Stimulated activated CD8-positive, alpha-beta memory T cell treated with anti-CD3 and anti-CD28 coated beads, Interleukin-7, amount 100 ng/mL, for 48 hours (primary cell): Measurements from ENCODE around the gene SLC1A6.
"Not testable (repeated sequence)": the region's sequence is repeated elsewhere in the genome, so short reads cannot be mapped to it uniquely, and the experiment has no call there.

Experiments used
- DNase-seq, 2 donors: peaks; one replicate each; pipeline ENCODE4 v3.0.0-alpha.2; 2020; ENCODE audit warnings: low read depth in 1 of 2; ENCODE audit errors: extremely low read depth in 1 of 2

The SLC1A6 gene

GRCh38 chr19:14979476-14980255 lies at the start of gene SLC1A6:
SLC1A6 (minus strand) TSS chr19:14979864; CDS start chr19:14972910, 6,954 bp downstream.
- DNase-seq, result no peak

DNA sequence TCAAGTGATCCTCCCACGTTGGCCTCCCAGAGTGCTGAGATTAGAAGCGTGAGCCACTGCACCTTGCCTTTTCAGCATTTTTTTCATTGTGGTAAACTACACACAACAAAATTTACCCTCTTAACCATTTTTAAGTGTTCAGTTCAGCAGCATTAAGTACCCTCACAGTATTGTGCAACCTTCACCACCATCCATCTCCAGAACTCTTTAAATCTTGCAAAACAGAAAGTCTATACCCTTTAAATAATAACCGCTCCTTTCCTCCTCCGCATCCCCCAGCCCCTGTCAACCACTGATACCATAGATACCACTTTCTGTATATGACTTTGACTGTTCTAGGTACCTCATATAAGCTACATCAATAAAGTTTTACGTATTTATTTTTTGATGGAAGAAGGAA lies 48.8 kb upstream of the SLC1A6 start:
- DNase-seq, result no peak

GRCh38 chr19:15025217-15025616 lies 45.6 kb upstream of the SLC1A6 start:
- DNase-seq, result no peak

DNA sequence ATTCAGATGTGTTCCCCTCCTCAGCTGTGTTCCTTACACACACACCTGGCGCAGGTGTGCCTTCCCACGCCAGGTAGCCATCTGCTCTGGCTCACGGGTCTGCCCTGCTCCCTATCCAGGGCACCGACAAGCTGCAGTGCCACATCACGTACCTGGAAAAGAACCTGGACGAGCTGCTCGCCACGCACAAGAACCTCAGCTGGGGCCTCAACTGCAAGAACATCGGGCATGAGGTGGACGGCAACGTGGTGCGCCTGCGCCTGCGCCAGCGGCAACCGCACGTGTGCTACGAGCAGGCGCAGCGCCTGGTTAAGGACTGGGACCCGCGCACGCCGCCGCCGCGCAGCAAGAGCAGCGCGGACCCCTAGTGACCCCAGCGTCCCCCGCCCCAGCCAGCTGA lies 43.1 kb upstream of the SLC1A6 start:
- DNase-seq, result no peak

- no peak for DNase-seq
Measured at GRCh38 chr19:15021286-15022007, 41.8 kb upstream of the SLC1A6 start.

GRCh38 chr19:15018836-15019235 lies 39.2 kb upstream of the SLC1A6 start:
- DNase-seq, result not testable (repeated sequence)

DNA sequence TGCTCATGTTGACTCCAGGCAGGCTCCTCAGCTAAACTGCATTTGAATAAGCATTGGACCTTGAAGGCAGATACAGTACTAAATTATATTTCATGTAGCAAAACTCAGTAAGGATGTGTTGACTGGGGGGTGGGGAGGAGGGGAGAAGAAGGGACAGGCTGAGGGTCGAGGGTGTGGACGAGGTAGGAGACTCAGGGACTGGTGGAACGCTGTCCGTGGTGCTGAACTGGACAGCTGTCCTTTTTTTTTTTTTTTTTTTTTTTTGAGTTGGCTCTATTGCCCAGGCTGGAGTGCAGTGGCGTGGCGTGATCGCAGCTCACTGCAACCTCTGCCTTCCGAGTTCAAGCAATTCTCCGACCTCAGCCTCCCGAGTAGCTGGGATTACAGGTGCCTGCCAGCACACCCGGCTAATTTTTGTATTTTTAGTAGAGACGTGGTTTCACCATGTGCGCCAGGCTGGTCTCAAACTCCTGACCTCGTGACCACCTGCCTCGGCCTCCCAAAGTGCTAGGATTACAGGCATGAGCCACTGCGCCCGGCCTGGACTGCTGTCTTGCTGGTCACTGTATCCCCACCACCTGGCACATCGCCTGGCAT lies 36.4 kb upstream of the SLC1A6 start:
- no peak for DNase-seq

- DNase-seq, result no peak
Measured at GRCh38 chr19:15014579-15014978, 34.9 kb upstream of the SLC1A6 start.

DNA sequence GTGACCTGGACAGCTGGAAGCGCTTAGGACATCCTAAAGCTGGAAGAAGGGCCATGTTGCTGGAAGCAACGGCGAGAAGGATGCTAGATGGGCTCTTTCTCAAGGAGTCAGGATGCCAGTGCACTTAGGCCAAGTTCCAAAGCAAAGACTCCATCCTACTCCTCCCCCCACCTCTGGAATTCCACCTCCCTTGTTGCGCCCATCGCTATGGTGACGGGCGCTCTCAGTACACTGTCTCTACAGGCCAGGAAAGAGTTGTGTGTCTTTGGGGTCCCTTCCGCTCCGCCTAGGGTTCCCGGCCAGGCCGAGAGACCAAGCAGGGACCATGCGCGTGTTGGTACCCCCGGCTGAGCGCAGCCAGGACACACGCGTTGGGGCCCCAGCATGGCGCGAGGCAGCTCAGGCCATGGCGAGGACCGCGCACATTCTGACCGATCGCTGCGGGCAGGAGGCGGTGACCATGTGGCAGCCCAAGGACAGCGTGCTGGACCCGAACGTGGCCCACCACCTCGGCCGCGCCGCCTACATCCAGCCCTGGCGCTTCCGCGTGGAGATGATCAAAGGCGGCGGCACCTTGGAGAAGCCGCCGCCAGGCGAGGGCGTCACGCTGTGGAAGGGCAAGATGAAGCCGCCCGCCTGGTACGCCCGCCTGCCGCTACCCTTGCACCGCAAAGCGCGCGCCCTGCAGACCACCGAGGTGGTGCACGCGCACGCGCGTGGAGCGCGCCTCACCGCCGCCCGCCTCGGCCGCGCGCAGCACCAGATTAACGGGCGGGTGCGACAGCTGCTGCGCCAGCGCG lies 31.0 kb upstream of the SLC1A6 start:
- no peak for DNase-seq

GRCh38 chr19:15008308-15008707 lies 28.6 kb upstream of the SLC1A6 start:
- no peak for DNase-seq

- no peak for DNase-seq
Measured at GRCh38 chr19:14997981-14998380, 18.3 kb upstream of the SLC1A6 start.

DNA sequence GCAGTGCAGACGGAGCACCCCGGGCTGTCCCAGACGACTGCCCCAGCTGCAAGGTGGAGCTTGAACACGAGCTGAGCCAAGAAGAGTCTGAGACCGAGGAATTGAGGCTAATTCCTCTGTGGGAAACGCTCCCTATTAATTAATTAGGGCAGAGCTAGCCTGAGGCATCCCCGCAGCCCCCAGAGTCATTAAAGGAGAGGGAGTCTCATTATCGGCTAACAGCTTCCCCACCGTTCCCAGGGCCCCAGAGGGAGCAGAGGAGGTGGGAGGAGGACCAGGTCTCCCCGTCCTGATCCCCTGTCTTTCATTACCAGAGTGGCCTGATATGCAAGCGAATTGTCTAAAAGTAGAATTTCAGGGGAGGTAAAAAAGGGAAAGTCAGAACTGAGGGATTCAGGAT lies 13.1 kb upstream of the SLC1A6 start:
- DNase-seq, result no peak

DNA sequence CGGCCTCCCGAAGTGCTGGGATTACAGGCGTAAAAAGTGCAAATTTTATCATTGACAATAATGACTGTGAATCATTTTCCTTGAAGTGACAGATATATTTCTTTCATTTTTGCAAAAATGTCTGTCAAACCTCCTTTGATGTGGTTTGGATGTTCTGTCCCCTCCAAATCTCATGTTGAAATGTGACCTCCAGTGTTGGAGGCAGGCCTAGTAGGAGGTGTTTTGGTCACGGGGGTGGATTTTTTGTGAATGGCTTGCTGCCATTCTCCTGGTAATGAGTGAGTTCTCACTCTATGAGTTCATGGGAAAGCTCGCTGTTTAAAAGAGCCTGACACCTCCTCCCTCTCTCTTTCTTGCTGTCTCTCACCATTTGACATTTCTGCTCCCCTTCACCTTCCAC lies 5.5 kb upstream of the SLC1A6 start:
- DNase-seq, result no peak

- DNase-seq, result no peak
Measured at GRCh38 chr19:14978161-14978776, 1.4 kb downstream of the SLC1A6 start.

GRCh38 chr19:14977128-14977527 lies 2.5 kb downstream of the SLC1A6 start:
- no peak for DNase-seq

DNA sequence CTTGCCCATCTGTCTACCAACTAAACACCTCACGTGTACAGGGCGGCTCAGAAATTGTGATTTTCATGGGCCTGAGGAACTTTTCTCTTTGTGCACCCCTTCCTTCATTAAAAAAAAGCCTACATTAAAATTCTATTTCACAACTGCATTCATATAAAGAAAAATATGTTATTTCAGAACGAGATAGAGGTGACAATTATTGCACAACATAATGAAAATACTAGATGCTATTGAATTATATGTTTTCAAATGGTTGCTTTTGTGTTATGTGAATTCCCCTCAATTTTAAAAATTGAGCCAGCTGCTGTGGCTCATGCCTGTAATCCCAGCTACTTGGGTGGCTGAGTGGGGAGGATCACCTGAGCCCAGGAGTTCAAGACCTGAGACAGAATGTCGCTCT lies 5.2 kb downstream of the SLC1A6 start:
- no peak for DNase-seq

GRCh38 chr19:14972676-14973075 lies 7.0 kb downstream of the SLC1A6 start:
- no peak for DNase-seq

- no peak for DNase-seq
Measured at GRCh38 chr19:14971474-14971873, 8.2 kb downstream of the SLC1A6 start.

- DNase-seq, result no peak
Measured at GRCh38 chr19:14968247-14968646, 11.4 kb downstream of the SLC1A6 start.

GRCh38 chr19:14961956-14962685 lies 17.5 kb downstream of the SLC1A6 start:
- DNase-seq, result no peak
